Measurements from ENCODE around the gene EDEM1.
A peak's percentile ranks its signal among the peaks of the same experiment; 100 is the strongest.

Gene EDEM1

GRCh38 chr3:5186858-5187155 lies 700 bp upstream of the EDEM1 start:
- H2AFZ ChIP-seq (ENCODE audit: low read depth, low read length, severe bottlenecking) = peak overlapping the region; percentile 8
- H3K27ac ChIP-seq (ENCODE audit: low read depth, low read length) = peak overlapping the region; percentile 97
- no peaks in the 10 kb centered on the region for H3K27me3 ChIP-seq (ENCODE audit: low read length)
- H3F3A ChIP-seq (ENCODE audit: insufficient read depth) = peaks cover 55% of the 10 kb centered on the region
- H3K4me2 ChIP-seq (ENCODE audit: low read depth, low read length, poor library complexity, severe bottlenecking) = peak overlapping the region; percentile 96
- peak overlapping the region; percentile 60 for H3K4me3 ChIP-seq (ENCODE audit: insufficient read depth, low read length, poor library complexity, severe bottlenecking)
- H3K36me3 ChIP-seq (ENCODE audit: low read length) = peaks cover 13% of the 10 kb centered on the region
- no peaks in the 10 kb centered on the region for H3K9me3 ChIP-seq (ENCODE audit: insufficient read depth, low read length)
- TF ChIP-seq EZH2phosphoT487 (conservative IDR thresholded peaks at IDR 0.05; ENCODE audit: low read length) (no peak), CTCF (IDR thresholded peaks at IDR 0.05; ENCODE audit: insufficient read depth, low read length, poor library complexity, severe bottlenecking) (no peak)
- peaks cover 43% of the 10 kb centered on the region for H3K79me2 ChIP-seq (ENCODE audit: insufficient read depth, low read length)
- H3K9me2 ChIP-seq (replicated peaks; ENCODE audit: insufficient read depth, low read length) = no peaks in the 10 kb centered on the region
- H3K9ac ChIP-seq (ENCODE audit: low read length) = peak overlapping the region; percentile 69
- peaks cover 10% of the 10 kb centered on the region; the same call in 1 of the 2 replicates for H4K20me1 ChIP-seq (ENCODE audit: low read depth, low read length)

- H2AFZ ChIP-seq (ENCODE audit: low read depth, low read length, severe bottlenecking) = no peak overlapping the region
- H3K9me2 ChIP-seq (replicated peaks; ENCODE audit: insufficient read depth, low read length) = no peaks in the 10 kb centered on the region
- peaks cover 55% of the 10 kb centered on the region for H3K79me2 ChIP-seq (ENCODE audit: insufficient read depth, low read length)
- TF ChIP-seq EZH2phosphoT487 (conservative IDR thresholded peaks at IDR 0.05; ENCODE audit: low read length) = no peak
- no peak for TF ChIP-seq CTCF (IDR thresholded peaks at IDR 0.05; ENCODE audit: insufficient read depth, low read length, poor library complexity, severe bottlenecking)
- H3K36me3 ChIP-seq (ENCODE audit: low read length) = peaks cover 13% of the 10 kb centered on the region
- H3K27ac ChIP-seq (ENCODE audit: low read depth, low read length) = peak overlapping the region; percentile 88
- peak overlapping the region; percentile 95 for H3K4me3 ChIP-seq (ENCODE audit: insufficient read depth, low read length, poor library complexity, severe bottlenecking)
- H3K9ac ChIP-seq (ENCODE audit: low read length) = peak overlapping the region; percentile 99
- H3K9me3 ChIP-seq (ENCODE audit: insufficient read depth, low read length) = no peaks in the 10 kb centered on the region
- H3F3A ChIP-seq (ENCODE audit: insufficient read depth) = peaks cover 54% of the 10 kb centered on the region
- no peaks in the 10 kb centered on the region for H3K27me3 ChIP-seq (ENCODE audit: low read length)
- H3K4me2 ChIP-seq (ENCODE audit: low read depth, low read length, poor library complexity, severe bottlenecking) = peak overlapping the region; percentile 97
- H4K20me1 ChIP-seq (ENCODE audit: low read depth, low read length) = peaks cover 22% of the 10 kb centered on the region
Measured at GRCh38 chr3:5187920-5188418, 462 bp downstream of the EDEM1 start.

GRCh38 chr3:5188419-5189221 lies 1.1 kb downstream of the EDEM1 start:
- H3K4me3 ChIP-seq (ENCODE audit: insufficient read depth, low read length, poor library complexity, severe bottlenecking) = peak overlapping the region; percentile 95
- H3K79me2 ChIP-seq (ENCODE audit: insufficient read depth, low read length) = peaks cover 62% of the 10 kb centered on the region
- TF ChIP-seq CTCF (IDR thresholded peaks at IDR 0.05; ENCODE audit: insufficient read depth, low read length, poor library complexity, severe bottlenecking) = no peak
- TF ChIP-seq EZH2phosphoT487 (conservative IDR thresholded peaks at IDR 0.05; ENCODE audit: low read length) = no peak
- H4K20me1 ChIP-seq (ENCODE audit: low read depth, low read length) = peaks cover 22% of the 10 kb centered on the region
- peak overlapping the region; percentile 97 for H3K4me2 ChIP-seq (ENCODE audit: low read depth, low read length, poor library complexity, severe bottlenecking)
- H2AFZ ChIP-seq (ENCODE audit: low read depth, low read length, severe bottlenecking) = no peak overlapping the region
- no peaks in the 10 kb centered on the region for H3K9me2 ChIP-seq (replicated peaks; ENCODE audit: insufficient read depth, low read length)
- H3F3A ChIP-seq (ENCODE audit: insufficient read depth) = peaks cover 47% of the 10 kb centered on the region
- peak overlapping the region; percentile 88 for H3K27ac ChIP-seq (ENCODE audit: low read depth, low read length)
- H3K27me3 ChIP-seq (ENCODE audit: low read length) = no peaks in the 10 kb centered on the region
- H3K9me3 ChIP-seq (ENCODE audit: insufficient read depth, low read length) = no peaks in the 10 kb centered on the region
- H3K9ac ChIP-seq (ENCODE audit: low read length) = peak overlapping the region; percentile 99
- peaks cover 13% of the 10 kb centered on the region for H3K36me3 ChIP-seq (ENCODE audit: low read length)
